GM23338 (cell line): ENCODE data around the gene SPOCK2. TPM values are rescaled to one million over a fixed set of nuclear protein-coding genes. Genes with fewer than 3 reads are reported as not detected.

Experiments used
- ATAC-seq: fragments of 200-7000 bp; cut with Tn5 transposase; 3 replicates; pipeline ENCODE4 v1.9.1; 2020
- DNase-seq: peaks from one replicate; pipeline ENCODE4 v3.0.0-alpha.2; 2015; ENCODE audit warnings: low spot score
- H2AFZ ChIP-seq: fragments of 200-600 bp; sonication (generic); 2 replicates; pipeline ENCODE4 v1.8.0; 2016; ENCODE audit warnings: antibody characterized with exemption, mild to moderate bottlenecking, moderate library complexity
- H3F3A ChIP-seq: fragments of 200-600 bp; sonication (generic); replicated peaks from 2 replicates; pipeline ENCODE4 v1.8.0; 2017; ENCODE audit warnings: antibody characterized with exemption, mixed run types, low read depth
- H3K27ac ChIP-seq: fragments of 200-600 bp; sonication (generic); 2 replicates; pipeline ENCODE4 v1.6.1; 2016; ENCODE audit warnings: low read depth
- H3K27me3 ChIP-seq: fragments of 200-600 bp; sonication (generic); 2 replicates; pipeline ENCODE4 v1.8.0; 2016; ENCODE audit warnings: mild to moderate bottlenecking, mixed run types, moderate library complexity; ENCODE audit not compliant: insufficient read depth
- H3K36me3 ChIP-seq: fragments of 200-600 bp; sonication (generic); 2 replicates; pipeline ENCODE4 v1.8.0; 2016; ENCODE audit warnings: mild to moderate bottlenecking; ENCODE audit not compliant: insufficient read depth
- H3K4me1 ChIP-seq: fragments of 200-600 bp; sonication (generic); 2 replicates; pipeline ENCODE4 v1.8.0; 2016; ENCODE audit warnings: mild to moderate bottlenecking, moderate library complexity; ENCODE audit not compliant: insufficient read depth
- H3K4me2 ChIP-seq: fragments of 200-600 bp; sonication (generic); 2 replicates; pipeline ENCODE4 v1.7.1; 2017; ENCODE audit warnings: mixed run types
- H3K4me3 ChIP-seq: fragments of 200-600 bp; sonication (generic); 2 replicates; pipeline ENCODE4 v1.6.1; 2016; ENCODE audit warnings: mixed run types
- H3K79me2 ChIP-seq: fragments of 200-600 bp; sonication (generic); replicated peaks from 2 replicates; pipeline ENCODE4 v1.8.0; 2017; ENCODE audit warnings: mild to moderate bottlenecking; ENCODE audit not compliant: insufficient read depth
- H3K9me2 ChIP-seq: fragments of 200-600 bp; sonication (generic); 2 replicates; pipeline ENCODE4 v1.8.0; 2017; ENCODE audit not compliant: insufficient read depth
- H4K20me1 ChIP-seq: fragments of 200-600 bp; sonication (generic); replicated peaks from 2 replicates; pipeline ENCODE4 v1.8.0; 2017; ENCODE audit warnings: mild to moderate bottlenecking; ENCODE audit not compliant: insufficient read depth
- H3K27ac Mint-ChIP-seq: 2 replicates; pipeline ENCODE4 v1.8.0; 2020; ENCODE audit warnings: inconsistent platforms, mild to moderate bottlenecking, moderate library complexity, mixed read lengths
- H3K27me3 Mint-ChIP-seq: 3 replicates; pipeline ENCODE4 v1.8.0; 2022; ENCODE audit warnings: low read depth, mild to moderate bottlenecking, moderate library complexity, mixed read lengths, inconsistent platforms; ENCODE audit not compliant: insufficient read depth, poor library complexity
- H3K36me3 Mint-ChIP-seq: 3 replicates; pipeline ENCODE4 v1.8.0; 2021; ENCODE audit warnings: low read depth, mild to moderate bottlenecking, inconsistent platforms, moderate library complexity, mixed read lengths
- H3K4me1 Mint-ChIP-seq: 3 replicates; pipeline ENCODE4 v1.8.0; 2020; ENCODE audit warnings: mild to moderate bottlenecking, inconsistent platforms, mixed read lengths
- H3K4me3 Mint-ChIP-seq: 3 replicates; pipeline ENCODE4 v1.8.0; 2021; ENCODE audit warnings: moderate library complexity, mild to moderate bottlenecking, inconsistent platforms, mixed read lengths
- H3K9me3 Mint-ChIP-seq: 3 replicates; pipeline ENCODE4 v1.8.0; 2020; ENCODE audit warnings: moderate library complexity, mild to moderate bottlenecking, inconsistent platforms, mixed read lengths
- CREB1 ChIP-seq: fragments of 250-450 bp; sonication (Bioruptor Pico); IDR thresholded peaks from 2 replicates; pipeline ENCODE4 v1.5.0; 2020; ENCODE audit warnings: low read depth, mild to moderate bottlenecking, moderate library complexity
- CTCF ChIP-seq, 2 experiments: fragments of 200-600 bp in 1 of 2; sonication (generic) in 1 of 2; conservative IDR thresholded peaks; 2 replicates each; pipeline versions ENCODE4 v1.5.1 to v1.6.1; 2016 to 2017; ENCODE audit warnings: antibody characterized with exemption in 2 of 2, low read depth in 2 of 2, mild to moderate bottlenecking in 2 of 2, moderate library complexity in 1 of 2
- EZH2 ChIP-seq: fragments of 200-600 bp; sonication (generic); IDR thresholded peaks from one replicate; pipeline ENCODE4 v1.8.0; 2017; ENCODE audit warnings: antibody characterized with exemption, mild to moderate bottlenecking, low read depth; ENCODE audit not compliant: unreplicated experiment
- JUNB ChIP-seq: IDR thresholded peaks from one replicate; pipeline ENCODE4 v1.6.1; 2016; ENCODE audit warnings: antibody characterized with exemption; ENCODE audit not compliant: unreplicated experiment
- NANOG ChIP-seq: IDR thresholded peaks from 2 replicates; pipeline ENCODE4 v1.6.1; 2016; ENCODE audit warnings: antibody characterized with exemption, borderline replicate concordance
- POLR2AphosphoS5 ChIP-seq: IDR thresholded peaks from 2 replicates; pipeline ENCODE4 v1.6.1; 2016; ENCODE audit warnings: antibody characterized with exemption, low read depth
- STAT1 ChIP-seq: IDR thresholded peaks from one replicate; pipeline ENCODE4 v1.6.1; 2016; ENCODE audit warnings: antibody characterized with exemption; ENCODE audit not compliant: unreplicated experiment
- ZNF114 ChIP-seq: fragments of 250-450 bp; sonication (Bioruptor Pico); IDR thresholded peaks from 2 replicates; pipeline ENCODE4 v1.5.0; 2020; ENCODE audit warnings: mild to moderate bottlenecking, moderate library complexity
- ZNF331 ChIP-seq: fragments of 250-450 bp; sonication (Bioruptor Pico); IDR thresholded peaks from 2 replicates; pipeline ENCODE4 v1.5.0; 2020; ENCODE audit warnings: low read depth, mild to moderate bottlenecking, moderate library complexity
- polyA plus RNA-seq: library from polyadenylated mRNA; unstranded; fragments of >200 nt; fragmentation: Nextera tagmentation; extraction: Ambion mirVana; gene quantifications from 2 replicates; pipeline ENCODE4 v1.2.1, GENCODE V29; 2016
- total RNA-seq: library from RNA; depleted of rRNA; stranded (reverse); fragments of >200 nt; shearing (Covaris generic); gene quantifications from 2 replicates; pipeline ENCODE4 v1.2.3, GENCODE V29; 2014
- TF ChIP-seq, protein P1 (sequence below): IDR thresholded peaks from 2 replicates; pipeline ENCODE4 v1.6.1; 2016; ENCODE audit warnings: antibody characterized with exemption
- TF ChIP-seq, protein P2 (sequence below): IDR thresholded peaks from one replicate; pipeline ENCODE4 v1.6.1; 2018; ENCODE audit warnings: antibody characterized with exemption; ENCODE audit not compliant: unreplicated experiment

SPOCK2 gene
- total and polyA plus RNA-seq, 2 experiments from 2014 or later: 1.3 to 3.6 TPM

GRCh38 chr10:72065439-72066025, 22.8 kb downstream of the SPOCK2 start:
- H3K27me3 Mint-ChIP-seq: peaks cover 18% of the 10 kb centered on the region
- H3K4me1 Mint-ChIP-seq: peaks cover 14% of the 10 kb centered on the region
- H3K4me3 ChIP-seq: no peak overlapping the region
- H4K20me1 ChIP-seq: no peaks in the 10 kb centered on the region
- TF ChIP-seq, protein P1, sequence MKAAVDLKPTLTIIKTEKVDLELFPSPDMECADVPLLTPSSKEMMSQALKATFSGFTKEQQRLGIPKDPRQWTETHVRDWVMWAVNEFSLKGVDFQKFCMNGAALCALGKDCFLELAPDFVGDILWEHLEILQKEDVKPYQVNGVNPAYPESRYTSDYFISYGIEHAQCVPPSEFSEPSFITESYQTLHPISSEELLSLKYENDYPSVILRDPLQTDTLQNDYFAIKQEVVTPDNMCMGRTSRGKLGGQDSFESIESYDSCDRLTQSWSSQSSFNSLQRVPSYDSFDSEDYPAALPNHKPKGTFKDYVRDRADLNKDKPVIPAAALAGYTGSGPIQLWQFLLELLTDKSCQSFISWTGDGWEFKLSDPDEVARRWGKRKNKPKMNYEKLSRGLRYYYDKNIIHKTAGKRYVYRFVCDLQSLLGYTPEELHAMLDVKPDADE: no peak
- TF ChIP-seq, protein P2, sequence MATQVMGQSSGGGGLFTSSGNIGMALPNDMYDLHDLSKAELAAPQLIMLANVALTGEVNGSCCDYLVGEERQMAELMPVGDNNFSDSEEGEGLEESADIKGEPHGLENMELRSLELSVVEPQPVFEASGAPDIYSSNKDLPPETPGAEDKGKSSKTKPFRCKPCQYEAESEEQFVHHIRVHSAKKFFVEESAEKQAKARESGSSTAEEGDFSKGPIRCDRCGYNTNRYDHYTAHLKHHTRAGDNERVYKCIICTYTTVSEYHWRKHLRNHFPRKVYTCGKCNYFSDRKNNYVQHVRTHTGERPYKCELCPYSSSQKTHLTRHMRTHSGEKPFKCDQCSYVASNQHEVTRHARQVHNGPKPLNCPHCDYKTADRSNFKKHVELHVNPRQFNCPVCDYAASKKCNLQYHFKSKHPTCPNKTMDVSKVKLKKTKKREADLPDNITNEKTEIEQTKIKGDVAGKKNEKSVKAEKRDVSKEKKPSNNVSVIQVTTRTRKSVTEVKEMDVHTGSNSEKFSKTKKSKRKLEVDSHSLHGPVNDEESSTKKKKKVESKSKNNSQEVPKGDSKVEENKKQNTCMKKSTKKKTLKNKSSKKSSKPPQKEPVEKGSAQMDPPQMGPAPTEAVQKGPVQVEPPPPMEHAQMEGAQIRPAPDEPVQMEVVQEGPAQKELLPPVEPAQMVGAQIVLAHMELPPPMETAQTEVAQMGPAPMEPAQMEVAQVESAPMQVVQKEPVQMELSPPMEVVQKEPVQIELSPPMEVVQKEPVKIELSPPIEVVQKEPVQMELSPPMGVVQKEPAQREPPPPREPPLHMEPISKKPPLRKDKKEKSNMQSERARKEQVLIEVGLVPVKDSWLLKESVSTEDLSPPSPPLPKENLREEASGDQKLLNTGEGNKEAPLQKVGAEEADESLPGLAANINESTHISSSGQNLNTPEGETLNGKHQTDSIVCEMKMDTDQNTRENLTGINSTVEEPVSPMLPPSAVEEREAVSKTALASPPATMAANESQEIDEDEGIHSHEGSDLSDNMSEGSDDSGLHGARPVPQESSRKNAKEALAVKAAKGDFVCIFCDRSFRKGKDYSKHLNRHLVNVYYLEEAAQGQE: no peak
- TF ChIP-seq ZNF331 (no peak), JUNB (no peak), EZH2 (no peak), STAT1 (no peak), NANOG (no peak), POLR2AphosphoS5 (no peak)
- H3K36me3 Mint-ChIP-seq: no peaks in the 10 kb centered on the region
- H3K36me3 ChIP-seq: no peaks in the 10 kb centered on the region
- H3K79me2 ChIP-seq: no peaks in the 10 kb centered on the region
- no peaks in the 10 kb centered on the region for H3K9me2 ChIP-seq
- H3F3A ChIP-seq: no peaks in the 10 kb centered on the region
- H3K27me3 ChIP-seq: no peaks in the 10 kb centered on the region
- ATAC-seq (no peak), DNase-seq (no peak)
- H3K4me1 ChIP-seq: no peaks in the 10 kb centered on the region
- H3K27ac ChIP-seq: no peak overlapping the region
- H3K9me3 Mint-ChIP-seq: no peaks in the 10 kb centered on the region
- H3K4me3 Mint-ChIP-seq: no peak overlapping the region
- no peak overlapping the region for H3K4me2 ChIP-seq
- H3K27ac Mint-ChIP-seq: no peak overlapping the region
- no peak overlapping the region for H2AFZ ChIP-seq

DNA sequence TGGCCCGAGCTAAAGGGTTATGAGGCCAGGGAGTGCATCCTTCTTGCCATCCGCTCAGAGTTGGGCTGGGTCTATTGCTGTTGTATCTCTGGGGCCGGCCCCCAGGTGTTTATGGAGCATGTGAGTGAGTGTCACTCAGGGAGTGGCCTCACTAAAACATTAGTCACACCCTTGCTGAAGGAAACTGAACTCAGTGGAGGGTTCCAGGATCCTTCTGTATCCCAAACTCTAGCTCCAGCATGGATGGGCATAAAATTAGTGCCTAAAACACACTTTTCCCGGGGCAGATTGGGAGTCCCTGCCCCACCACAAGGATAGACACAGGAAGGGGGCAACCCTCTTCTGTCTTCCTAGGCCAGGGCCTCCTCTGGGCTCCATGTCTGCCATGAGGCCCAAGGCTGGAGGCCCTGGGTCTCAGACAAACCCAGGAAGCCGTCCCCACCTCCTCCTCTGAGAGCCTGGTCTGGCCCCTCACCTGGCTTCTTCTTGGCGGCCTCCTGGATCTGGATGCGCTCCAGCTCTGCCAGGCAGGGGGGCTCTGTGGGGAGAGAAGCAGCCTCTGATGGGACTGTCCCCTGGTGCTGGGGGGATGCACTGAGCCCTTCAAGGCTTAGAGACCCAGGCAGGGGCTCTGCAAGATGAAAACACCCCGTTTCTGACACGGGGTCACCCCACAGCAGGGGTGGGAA, 24.5 kb downstream of the SPOCK2 start:
- peaks cover 14% of the 10 kb centered on the region for H3K27me3 Mint-ChIP-seq
- Histone ChIP-seq H3K27ac (no peak overlapping the region), H3F3A (no peaks in the 10 kb centered on the region), H3K4me3 (no peak overlapping the region), H3K4me2 (no peak overlapping the region), H3K9me2 (no peaks in the 10 kb centered on the region), H3K4me1 (no peaks in the 10 kb centered on the region), H3K36me3 (no peaks in the 10 kb centered on the region), H3K27me3 (no peaks in the 10 kb centered on the region), H4K20me1 (no peaks in the 10 kb centered on the region), H3K79me2 (no peaks in the 10 kb centered on the region), H2AFZ (no peak overlapping the region)
- H3K36me3 Mint-ChIP-seq: no peaks in the 10 kb centered on the region
- H3K4me3 Mint-ChIP-seq: no peak overlapping the region
- no peak overlapping the region for H3K27ac Mint-ChIP-seq
- ATAC-seq (no peak), DNase-seq (no peak)
- peaks cover 15% of the 10 kb centered on the region for H3K4me1 Mint-ChIP-seq
- no peaks in the 10 kb centered on the region for H3K9me3 Mint-ChIP-seq
- no peak for TF ChIP-seq CREB1 (CRISPR knock-in tag)
- no peak for TF ChIP-seq NANOG
- TF ChIP-seq ZNF114 (CRISPR knock-in tag): no peak
- TF ChIP-seq CTCF (conservative IDR thresholded peaks at IDR 0.05; ENCODE audit: low read depth in 2 of 2): no peak
